ENCODE measurements around the gene PSMB5.

The PSMB5 gene

DNA sequence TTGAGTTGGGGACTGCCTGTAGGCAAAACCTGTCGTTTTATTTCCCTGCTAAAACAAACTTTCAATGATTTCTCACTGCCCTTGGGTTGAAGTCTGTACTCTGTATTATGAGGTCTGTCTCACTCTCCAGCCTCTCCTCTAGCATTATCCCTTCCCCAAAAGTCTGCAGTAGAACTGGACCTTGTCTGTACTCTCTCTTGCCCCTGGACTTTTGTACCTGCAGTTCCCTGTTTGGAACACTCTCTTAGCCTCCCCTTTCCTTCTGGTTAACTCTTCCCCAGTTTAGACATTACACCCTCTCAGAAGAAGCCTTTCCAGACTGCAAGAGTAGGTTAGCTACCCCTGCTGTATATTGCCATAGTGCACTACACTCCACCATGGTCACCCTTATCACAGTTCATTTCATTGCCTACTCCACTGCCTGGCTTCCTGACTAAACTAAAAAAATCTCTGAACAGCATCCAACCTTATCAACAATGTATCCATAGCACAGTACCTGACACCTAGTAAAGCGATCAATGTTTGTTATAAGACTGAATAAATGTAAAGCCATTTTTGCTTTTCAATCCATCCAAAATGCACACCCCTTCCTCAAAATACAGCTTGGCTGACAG lies 48.7 kb downstream of the PSMB5 start:
- no peak for DNase-seq

DNA sequence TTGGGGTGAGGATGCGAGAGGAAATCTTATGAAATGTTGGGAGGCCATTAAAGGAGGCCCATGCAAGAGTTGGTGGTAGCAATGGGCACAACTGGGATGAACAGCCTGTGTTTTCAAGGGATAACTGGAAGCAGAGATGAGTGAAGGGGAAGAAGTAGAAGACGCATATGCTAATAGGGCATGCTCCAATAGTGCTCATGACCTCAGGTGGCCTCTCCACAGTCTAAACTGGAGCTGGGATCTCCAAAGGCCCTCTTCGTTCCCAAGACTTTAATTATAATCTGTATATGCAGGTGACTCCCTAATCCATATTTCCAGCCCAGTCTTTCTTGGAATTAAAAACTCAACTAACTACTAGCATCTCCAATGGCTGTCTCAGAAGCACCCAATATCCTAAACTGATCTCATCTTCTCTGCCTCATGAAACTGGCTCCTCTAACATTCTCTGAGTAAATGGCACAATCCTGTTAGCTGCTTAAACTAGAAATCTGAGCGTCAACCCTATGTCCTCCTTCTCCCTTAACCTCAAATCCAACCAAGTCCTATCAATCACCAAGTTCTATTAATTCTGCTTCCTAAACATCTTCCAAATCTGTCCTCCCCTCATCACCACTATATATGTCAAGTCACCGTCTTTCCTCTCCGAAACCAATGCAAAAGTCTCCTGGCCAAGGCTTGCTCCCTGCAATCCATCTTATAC lies 49.6 kb downstream of the PSMB5 start:
- no peak for DNase-seq

DNA sequence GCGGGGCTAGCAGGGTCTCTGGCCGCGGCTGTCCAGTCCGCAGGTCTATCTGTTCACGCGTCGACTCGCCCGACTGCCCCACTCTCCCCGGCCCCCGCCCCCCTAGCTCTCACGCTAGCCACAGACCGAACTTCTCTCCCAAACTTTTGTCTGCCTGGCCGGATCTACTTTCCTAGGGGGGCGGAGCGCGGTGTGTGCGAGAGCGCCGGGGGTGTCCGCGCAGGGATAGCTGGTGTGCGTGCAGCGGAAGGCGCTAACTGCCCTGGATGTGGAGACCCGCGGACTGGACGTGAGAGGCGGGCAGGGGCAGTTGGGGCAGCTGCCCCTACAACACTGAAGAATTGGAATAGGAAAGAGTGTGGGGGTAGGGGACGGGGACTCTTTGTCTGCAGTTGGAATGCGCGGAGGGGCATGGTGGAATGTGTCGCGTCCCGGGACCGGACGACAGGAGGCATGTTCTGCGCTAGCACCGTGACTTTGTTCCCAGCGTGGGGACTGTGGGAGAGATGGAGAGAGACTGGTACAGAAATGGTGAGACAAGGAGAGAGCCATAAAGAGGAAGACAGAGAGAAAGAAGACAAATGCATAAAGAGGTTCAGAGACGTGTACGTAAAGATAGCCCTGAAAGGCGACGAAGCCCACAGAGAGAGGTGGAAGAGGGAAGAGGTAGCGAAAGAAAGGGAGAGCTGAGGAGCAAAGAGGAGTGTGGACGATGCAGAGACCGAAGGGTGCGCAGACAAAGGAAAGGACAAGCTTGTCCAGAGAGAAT lies 52.0 kb downstream of the PSMB5 start, which contains the start of gene AJUBA:
Gene AJUBA (minus strand): TSS at position 75 of the 769 bp plus-strand sequence. CDS start 285 bp downstream, outside the sequence.
- DNase-seq = peak; percentile 87 to 93

DNA sequence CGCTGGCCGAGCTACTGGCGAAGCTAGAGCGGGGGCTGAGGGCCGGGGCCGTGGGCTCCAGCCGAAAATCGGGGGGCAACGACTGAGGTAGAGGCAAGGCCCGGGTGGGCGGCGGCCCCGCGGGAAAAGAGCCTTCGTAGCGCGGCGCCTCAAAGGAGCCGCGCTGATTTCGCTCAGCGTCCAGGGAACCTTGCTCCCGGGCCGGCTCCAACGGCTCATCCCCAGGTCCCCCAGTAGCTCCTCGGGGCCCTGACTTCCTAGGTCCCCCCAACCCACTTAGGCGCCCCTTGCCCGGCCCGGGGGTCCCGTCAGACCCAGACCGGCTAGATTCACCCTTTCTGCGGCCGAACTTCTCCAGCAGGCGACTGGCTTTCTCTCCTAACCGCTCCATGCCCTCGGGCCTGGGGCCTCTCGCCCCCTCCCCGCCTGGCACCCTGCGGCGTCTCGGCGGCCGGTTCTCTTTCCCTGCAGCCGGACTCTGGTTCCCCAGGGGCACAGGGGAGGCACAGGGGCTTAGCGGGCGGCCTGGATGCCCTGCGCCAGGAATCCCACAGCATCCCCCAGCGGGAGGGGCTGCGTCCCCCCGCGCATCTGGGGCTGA lies 52.7 kb downstream of the PSMB5 start:
- DNase-seq = no peak

DNA sequence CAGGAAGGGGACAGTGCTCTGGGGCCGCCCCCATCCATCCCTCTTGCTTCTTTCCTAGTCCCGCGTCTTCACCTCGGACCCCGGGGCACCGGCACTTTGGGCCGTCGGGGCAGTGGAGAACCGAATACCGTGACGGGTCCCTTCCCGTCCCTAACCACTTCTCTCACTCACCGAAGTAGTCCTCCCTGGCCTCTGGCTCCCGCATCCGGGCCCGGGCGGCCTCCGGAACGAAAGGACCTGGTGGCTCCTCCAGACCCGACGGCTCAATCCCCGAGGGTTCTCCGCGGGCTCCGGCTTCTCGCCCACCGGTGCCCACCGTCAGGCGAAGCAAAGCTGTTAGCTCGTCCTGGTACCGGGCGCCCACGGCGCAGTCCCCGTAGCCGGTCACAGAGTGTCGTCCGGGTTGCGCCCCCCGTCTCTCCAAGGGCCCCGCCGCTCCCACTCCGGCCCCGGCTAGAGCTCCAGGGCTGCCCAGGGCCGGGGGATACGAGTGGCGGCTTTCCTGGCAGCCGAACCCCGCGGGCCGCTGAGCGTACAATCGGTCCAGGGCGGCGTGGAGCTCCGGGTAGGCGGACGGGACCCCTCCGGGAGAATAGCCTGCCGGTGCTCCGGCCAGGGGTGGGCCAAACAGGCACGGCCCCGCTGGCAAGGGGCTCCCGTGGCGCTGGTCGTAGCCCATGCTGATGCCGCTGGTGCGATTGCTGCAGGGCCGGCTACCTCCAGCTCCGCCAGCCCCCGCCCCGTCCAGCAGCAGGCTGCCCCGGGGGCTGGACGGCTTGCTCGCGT lies 53.4 kb downstream of the PSMB5 start:
- DNase-seq = no peak

DNA sequence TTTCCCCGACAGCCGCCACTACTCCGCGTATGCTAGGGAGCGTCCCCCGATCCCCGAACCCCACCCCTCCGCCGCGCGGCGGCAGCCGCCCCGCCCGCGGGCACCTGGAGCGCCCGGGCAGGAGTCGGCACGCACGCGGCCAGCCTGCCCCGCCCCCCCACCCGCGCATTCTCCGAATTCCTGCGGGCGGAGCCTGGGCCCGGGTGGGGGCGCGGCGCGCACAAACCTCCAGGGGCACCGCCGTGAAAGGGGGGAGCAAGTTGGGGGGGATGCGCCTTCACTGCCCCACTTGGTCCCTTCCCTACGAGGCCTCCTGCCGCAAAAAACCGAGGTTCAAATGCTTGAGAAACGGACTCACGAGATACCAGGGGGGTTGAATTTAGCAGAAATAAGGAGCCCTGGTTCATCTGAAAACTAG lies 54.0 kb downstream of the PSMB5 start:
- peak; percentile 39 to 53 for DNase-seq

DNA sequence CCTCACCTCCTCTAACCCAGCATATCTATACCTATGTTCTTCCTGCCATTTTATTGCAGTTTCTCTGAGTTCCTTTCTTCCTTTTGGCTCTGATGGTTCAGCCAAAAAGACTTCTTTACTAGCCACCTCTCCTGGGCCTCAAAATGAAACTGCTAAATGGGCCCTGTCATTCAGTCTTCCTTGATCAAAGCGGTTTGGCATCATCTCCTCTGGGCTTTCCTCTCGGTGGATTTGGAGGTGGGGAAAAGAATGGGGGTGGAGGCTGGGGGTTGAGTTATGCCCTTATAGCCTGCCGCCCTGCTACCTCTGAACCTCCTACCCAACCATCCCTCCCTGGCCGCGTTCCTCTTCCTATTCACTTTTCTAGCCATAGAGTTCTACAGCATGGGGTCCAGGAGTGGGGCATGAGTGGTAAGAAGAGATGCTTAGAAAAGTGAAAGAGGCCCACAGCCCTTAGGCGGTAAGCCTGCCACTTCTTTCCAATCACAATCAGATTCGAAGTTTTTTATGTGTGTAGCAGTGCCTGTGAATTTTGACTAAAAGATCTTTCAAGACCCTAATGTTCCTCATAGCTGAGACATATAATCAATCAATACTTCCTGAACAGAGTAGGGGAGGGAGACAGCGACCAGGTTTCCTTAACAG lies 54.8 kb downstream of the PSMB5 start:
- no peak for DNase-seq

DNA sequence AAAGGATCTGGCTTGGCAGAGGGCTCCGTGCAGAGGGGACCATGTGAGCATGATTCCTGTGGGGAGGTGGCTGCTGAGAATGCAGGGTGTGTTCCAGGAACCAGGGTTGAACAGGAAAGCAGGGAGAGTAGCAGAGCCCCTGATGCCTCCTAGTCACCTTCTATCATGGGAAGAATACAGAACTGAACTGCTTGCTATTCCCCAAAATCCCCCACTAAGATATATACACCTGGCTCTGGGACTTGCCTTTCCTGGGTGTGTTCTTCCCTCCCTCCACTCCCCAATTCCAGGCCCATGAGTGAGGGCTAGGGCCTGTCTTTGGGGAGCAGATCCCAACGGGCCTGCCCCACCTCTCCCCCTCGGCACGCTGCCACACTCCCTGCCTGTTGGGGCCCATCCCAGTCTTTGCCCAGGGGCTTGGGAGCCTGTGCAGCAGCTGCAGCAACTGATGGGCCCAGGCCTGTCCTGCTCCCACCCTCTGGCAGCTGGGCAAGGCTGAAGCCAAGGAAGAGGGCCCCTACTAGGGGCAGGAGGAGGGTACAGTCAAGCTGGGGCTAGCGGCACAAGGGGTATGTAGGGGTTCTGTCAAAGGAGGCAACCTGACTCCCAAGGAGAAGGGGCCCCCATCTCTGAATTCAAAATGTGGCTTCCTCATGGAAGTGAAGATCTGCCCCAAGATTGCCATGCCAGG lies 55.6 kb downstream of the PSMB5 start:
- DNase-seq = no peak

DNA sequence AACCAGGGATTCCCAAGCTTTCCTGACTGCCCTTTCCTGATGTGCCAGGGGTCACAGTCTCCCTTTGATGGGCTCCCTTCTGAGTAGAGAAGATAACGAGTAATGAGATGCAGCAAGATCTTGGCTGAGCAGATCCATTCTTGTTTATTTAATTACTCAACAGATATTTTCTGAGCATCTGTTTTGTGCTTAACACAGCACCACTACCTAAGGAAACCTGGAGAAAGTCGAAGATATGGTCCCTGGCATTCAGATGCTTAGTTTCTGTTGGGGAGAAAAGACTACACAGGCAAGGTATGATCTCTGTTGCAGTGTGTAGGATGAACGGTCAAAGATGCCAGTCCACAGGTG lies 56.2 kb downstream of the PSMB5 start:
- DNase-seq = no peak

DNA sequence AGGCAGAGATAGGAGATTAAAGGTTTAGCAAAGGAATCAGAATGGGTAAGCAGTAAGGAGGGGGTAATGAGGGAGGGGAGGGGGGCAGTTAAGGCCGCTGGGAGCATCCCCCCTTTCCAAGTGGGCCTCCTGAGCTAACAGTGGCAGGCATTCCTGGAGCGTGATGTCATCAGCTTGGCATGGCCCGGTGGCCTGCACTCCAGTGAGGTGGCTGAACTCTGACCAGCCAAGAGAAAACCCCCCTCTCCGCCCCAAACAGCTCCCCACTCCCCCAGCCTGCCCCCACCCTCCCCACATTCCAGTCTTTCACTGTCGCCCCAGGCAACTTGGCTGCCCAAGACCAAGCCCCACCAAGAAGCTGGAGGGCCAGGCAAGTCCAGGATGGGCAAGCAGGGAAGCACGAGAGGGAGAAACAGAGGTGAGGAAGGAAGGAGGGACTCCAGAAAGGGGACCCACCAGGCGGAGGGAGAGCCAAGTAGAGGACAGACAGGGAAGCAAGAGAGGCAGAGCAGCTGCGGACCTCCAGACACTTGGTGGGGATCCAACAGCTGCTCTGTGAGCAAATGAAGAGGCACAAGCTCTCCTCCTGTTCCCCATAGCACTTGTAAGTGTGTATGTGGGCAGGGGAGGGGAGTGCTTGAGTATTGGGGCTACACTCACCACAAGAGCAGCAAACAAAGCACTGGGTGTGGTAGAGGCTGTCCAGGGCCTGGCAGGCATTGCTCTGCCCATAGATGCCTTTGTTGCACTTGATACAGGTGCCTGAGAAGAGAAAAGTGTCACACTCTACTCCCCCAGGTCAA lies 56.8 kb downstream of the PSMB5 start:
- peak; percentile 43 to 73 for DNase-seq

DNA sequence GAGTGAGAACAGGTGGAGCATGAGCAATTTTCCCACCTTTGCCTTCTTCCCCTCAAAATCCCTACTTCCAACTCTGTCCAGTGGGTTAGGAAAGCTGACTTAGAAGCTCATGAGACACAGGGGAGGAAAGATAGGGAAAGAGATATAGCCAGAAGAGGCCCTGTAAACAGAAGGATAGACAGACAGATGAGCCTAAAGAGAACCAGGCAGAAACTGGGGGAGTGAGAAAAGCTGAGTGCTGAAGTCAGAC lies 57.3 kb downstream of the PSMB5 start:
- no peak for DNase-seq

DNA sequence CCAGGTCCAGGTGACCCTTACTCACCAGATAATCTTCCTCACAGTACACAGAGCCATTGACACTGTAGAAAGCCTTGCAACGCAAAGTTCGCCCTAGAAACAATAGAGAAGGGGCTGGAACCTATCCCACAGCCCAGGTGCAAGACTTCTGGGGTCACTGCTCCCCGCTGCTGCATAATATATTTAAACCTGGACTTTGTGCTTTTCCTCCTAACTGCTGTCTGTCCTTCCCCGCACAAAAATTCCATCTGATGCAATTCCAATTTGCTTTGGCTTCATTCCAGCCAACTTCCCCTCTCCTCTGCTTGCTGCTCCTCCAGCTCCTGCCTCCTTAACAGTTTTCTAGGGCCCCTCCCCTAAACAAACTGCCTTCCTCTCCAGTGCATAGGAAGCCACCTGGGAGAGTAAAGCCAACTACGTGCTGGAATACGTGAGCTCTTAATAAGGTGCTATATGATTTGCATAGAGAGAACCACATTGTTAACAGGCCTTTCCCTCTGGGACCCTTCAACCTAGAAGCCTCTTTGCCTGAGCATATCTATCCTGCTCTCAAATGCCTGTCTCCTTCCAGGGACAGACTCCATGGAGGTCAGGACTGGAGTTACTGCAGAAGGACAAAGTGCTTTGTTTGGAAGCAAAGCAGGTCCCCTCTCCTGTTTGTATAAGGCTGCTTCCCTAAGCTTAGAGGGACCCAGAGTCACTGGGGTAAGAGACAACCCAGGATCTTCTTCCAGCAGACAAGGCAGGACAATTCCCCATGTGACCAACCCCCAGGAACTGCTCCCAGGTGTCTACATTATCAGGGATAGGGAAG lies 57.9 kb downstream of the PSMB5 start:
- DNase-seq = no peak
